ENCODE measurements around the gene FAM114A1.
"Not testable (repeated sequence)": the region's sequence is repeated elsewhere in the genome, so short reads cannot be mapped to it uniquely, and the experiment has no call there.

FAM114A1 gene

DNA sequence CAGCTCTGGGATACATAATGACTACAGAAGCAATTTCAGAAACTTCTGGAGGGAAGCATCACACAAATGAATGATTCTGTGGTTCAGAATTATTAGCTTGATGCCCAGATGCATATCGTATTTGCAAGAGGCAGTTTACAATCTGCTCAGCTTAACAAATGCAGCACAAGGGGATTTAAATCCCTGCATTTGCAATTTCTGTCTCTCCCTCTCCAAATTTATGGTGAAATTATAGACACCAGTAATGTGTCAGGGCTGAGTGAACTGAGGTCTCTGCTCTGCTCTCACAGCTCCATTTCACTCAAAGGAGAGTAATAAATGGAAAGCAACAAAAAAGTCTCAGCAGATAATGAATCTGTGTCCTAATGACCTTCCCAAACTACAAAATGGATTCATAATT lies 84.4 kb downstream of the FAM114A1 start:
- TF ChIP-seq, protein P1, sequence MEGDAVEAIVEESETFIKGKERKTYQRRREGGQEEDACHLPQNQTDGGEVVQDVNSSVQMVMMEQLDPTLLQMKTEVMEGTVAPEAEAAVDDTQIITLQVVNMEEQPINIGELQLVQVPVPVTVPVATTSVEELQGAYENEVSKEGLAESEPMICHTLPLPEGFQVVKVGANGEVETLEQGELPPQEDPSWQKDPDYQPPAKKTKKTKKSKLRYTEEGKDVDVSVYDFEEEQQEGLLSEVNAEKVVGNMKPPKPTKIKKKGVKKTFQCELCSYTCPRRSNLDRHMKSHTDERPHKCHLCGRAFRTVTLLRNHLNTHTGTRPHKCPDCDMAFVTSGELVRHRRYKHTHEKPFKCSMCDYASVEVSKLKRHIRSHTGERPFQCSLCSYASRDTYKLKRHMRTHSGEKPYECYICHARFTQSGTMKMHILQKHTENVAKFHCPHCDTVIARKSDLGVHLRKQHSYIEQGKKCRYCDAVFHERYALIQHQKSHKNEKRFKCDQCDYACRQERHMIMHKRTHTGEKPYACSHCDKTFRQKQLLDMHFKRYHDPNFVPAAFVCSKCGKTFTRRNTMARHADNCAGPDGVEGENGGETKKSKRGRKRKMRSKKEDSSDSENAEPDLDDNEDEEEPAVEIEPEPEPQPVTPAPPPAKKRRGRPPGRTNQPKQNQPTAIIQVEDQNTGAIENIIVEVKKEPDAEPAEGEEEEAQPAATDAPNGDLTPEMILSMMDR (IDR thresholded peaks at IDR 0.05; ENCODE audit: borderline replicate concordance, control extremely low read depth, extremely low read depth, insufficient read depth, missing control alignments): no peak
- in situ Hi-C loops (cut with MboI; ENCODE audit: low sequenced_read_pairs, unreplicated experiment): no loop called here
- DNase-seq (ENCODE audit: low spot score): no peak

DNA sequence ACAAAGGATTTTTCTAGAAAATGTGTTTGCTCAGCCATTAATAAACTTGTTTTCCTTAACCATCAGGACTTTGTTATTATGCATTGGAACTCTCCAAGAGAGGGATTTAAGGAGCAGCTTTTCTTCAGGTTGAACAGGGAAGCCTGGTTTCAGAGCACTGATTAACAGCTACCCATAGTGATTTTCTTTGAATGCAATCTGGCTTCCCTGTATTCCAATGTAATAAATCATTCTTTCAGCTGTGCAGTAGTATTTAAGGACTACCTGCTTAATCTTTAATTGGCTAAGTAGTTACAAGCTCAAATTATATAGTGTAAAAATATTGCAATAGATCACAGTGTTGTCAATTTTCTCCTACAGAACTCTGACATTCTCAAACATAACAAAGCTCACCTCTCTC lies 87.1 kb downstream of the FAM114A1 start:
- TF ChIP-seq, protein P1 (IDR thresholded peaks at IDR 0.05; ENCODE audit: borderline replicate concordance, control extremely low read depth, extremely low read depth, insufficient read depth, missing control alignments): no peak
- in situ Hi-C loops (cut with MboI; ENCODE audit: low sequenced_read_pairs, unreplicated experiment): no loop called here

DNA sequence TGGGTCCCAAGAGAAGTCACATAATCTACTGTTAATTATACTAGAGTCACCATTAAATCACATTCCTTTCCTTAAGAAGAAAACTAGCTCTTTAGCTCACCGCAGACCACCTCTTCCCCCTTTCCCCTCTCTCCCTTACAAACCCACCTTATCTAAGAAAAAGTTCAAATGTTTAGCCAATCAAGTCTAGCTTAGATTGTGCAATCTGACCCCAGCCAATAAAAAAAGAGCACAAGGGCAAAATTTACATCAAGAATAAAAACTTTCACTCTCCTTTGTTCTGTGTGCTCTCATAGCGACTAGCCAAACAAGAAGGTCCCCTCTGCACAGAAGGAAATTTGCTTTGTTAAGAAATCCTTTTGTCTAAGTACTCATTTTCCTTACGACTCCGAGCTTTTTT lies 88.4 kb downstream of the FAM114A1 start:
- no peak for DNase-seq (ENCODE audit: low spot score)
- in situ Hi-C loops (cut with MboI; ENCODE audit: low sequenced_read_pairs, unreplicated experiment): no loop called here
- TF ChIP-seq, protein P1 (IDR thresholded peaks at IDR 0.05; ENCODE audit: borderline replicate concordance, control extremely low read depth, extremely low read depth, insufficient read depth, missing control alignments): no peak

More for the DNA sequence above, 87.1 kb downstream of the FAM114A1 start:
- no peak for DNase-seq (ENCODE audit: low spot score)

DNA sequence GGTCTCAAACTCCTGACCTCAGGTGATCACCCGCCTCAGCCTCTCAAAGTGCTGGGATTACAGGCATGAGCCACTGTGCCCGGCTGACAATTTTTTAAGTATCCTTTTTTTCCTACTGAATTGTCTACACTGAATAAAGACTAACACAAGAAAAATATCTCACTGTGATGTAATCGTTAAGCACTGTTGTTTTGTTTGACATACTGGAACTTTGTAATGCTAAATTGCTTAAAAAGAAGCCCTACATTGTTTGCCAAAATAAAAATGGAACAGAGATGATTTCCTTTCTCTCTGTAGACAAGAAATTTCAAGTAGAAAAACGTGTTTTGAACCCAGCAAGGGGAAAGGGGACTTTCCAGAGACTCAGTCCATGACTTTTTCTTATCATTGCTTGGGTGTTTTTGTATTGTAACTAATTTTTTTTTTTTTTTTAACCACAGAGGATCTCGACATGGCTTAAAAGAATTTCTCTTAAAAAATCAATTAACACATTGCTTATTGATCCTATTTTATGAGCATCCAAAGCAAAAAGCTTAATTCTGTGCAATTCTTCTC lies 89.7 kb downstream of the FAM114A1 start:
- in situ Hi-C loops (cut with MboI; ENCODE audit: low sequenced_read_pairs, unreplicated experiment): no loop called here
- TF ChIP-seq, protein P1 (IDR thresholded peaks at IDR 0.05; ENCODE audit: borderline replicate concordance, control extremely low read depth, extremely low read depth, insufficient read depth, missing control alignments): no peak
- no peak for DNase-seq (ENCODE audit: low spot score)

DNA sequence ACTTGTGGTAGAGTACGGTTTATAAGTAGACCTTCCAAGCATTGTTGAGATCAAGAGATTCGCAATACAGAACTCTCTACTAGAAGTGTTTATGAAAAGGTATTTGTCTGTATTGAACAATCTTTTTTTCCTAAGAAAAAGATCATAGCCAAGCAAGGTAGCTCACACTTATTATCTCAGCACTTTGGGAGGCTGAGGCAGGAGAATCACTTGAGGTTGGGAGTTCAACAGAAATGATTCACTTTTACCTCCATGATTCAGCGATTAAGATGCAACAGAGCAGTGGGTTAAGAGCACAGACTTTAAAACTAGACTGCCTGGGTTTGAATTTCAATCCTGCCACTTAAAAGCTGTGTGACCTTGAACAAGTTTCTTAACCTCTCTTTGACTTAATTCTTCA lies 90.3 kb downstream of the FAM114A1 start:
- no peak for DNase-seq (ENCODE audit: low spot score)
- TF ChIP-seq, protein P1 (IDR thresholded peaks at IDR 0.05; ENCODE audit: borderline replicate concordance, control extremely low read depth, extremely low read depth, insufficient read depth, missing control alignments): no peak
- in situ Hi-C loops (cut with MboI; ENCODE audit: low sequenced_read_pairs, unreplicated experiment): no loop called here

DNA sequence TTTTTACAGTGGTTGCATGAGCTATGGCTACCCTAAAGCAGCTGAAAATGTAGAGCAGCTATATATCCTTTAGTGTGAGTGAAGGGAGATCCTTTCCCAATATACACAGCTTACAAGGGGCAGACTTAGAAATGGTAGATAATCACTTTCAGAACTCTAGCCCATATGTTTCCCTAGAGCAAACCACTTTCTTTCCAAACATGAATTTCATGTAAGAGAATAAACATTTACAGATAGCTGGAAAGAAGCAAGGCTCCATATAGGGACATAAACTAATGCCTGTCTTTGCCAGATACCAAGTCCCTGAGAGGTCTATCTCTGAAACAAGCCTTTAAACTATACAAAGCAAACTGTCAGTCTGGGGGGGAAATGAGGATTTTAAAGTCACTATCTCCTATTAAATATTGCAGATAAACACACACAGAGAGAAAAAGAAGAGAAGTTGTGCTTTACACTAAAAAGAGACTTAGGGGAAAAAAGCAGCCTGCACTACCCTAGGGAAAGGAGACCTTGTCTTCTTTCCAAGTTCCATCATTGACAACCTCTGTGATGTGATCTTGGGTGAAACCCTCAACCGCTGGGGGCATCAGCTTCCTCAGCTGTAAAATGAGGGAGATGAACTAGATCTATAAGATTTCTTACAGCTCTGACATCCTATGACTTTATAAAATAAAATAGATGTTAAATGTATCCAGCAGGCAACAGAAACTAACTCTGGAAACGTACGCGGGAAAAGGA lies 91.0 kb downstream of the FAM114A1 start:
- no peak for DNase-seq (ENCODE audit: low spot score)
- TF ChIP-seq, protein P1 (IDR thresholded peaks at IDR 0.05; ENCODE audit: borderline replicate concordance, control extremely low read depth, extremely low read depth, insufficient read depth, missing control alignments): no peak
- in situ Hi-C loops (cut with MboI; ENCODE audit: low sequenced_read_pairs, unreplicated experiment): no loop called here

DNA sequence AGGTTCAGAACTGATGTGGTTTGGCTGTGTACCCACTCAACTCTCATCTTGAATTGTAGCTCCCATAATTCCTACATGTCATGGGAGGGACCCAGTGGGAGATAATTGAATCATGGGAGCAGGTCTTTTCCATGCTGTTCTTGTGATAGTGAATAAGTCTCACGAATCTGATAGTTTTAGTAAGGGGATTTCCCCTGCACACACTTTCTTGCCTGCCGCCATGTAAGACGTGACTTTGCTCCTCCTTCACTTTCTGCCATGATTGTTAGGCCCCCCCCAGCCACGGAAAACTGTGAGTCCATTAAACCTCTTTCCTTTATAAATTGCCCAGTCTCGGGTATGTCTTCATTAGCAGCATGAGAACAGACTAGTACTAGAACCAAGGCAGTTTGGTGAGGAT lies 91.6 kb downstream of the FAM114A1 start:
- DNase-seq (ENCODE audit: low spot score); in situ Hi-C loops (cut with MboI; ENCODE audit: low sequenced_read_pairs, unreplicated experiment): not testable (repeated sequence)
